Panc1 (cell line): ENCODE data around the gene CCNK. TPM values are rescaled to one million over a fixed set of nuclear protein-coding genes. Genes with fewer than 3 reads are reported as not detected.

Experiments used
- ATAC-seq: fragments of 200-7000 bp; cut with Tn5 transposase; 2 replicates; pipeline ENCODE4 v1.9.1; 2020; ENCODE audit warnings: mild to moderate bottlenecking, moderate library complexity
- BruUV-seq: library from RNA; stranded (reverse); fragments of 400-500 nt; replicated peaks from 2 replicates; lab custom pipeline; 2021; lab: Mats Ljungman, UMichigan
- CTCF ChIA-PET: fragments of 300-600 bp; sonication (Branson Sonifier 250); formaldehyde crosslinking; loops from one replicate; lab custom pipeline; 2022; ENCODE audit warnings: antibody characterized with exemption; lab: Charles Lee
- POLR2A ChIA-PET: fragments of 300-600 bp; sonication (Branson Sonifier 250); formaldehyde crosslinking; loops from one replicate; lab custom pipeline; 2022; ENCODE audit warnings: antibody characterized with exemption; lab: Charles Lee
- DNase-seq: peaks from one replicate; pipeline ENCODE4 v3.0.0-alpha.2; 2010; ENCODE audit warnings: low read depth, low spot score
- H3K27ac ChIP-seq: 2 replicates; pipeline ENCODE4 v1.5.1; 2011; ENCODE audit warnings: mild to moderate bottlenecking, low read length, inconsistent platforms
- H3K27me3 ChIP-seq: fragments of 200-500 bp; sonication (Bioruptor generic); 2 replicates; pipeline ENCODE4 v1.6.0; 2014; ENCODE audit warnings: low read length, inconsistent platforms; ENCODE audit not compliant: control insufficient read depth, insufficient read depth
- H3K36me3 ChIP-seq: fragments of 200-500 bp; sonication (Bioruptor generic); 2 replicates; pipeline ENCODE4 v1.5.1; 2014; ENCODE audit warnings: inconsistent platforms, mild to moderate bottlenecking, low read length, moderate library complexity; ENCODE audit not compliant: control insufficient read depth, insufficient read depth
- H3K4me1 ChIP-seq: 2 replicates; pipeline ENCODE4 v1.5.1; 2011; ENCODE audit warnings: inconsistent platforms, mild to moderate bottlenecking, low read length, moderate library complexity; ENCODE audit not compliant: control insufficient read depth, insufficient read depth
- H3K4me3 ChIP-seq, 2 experiments: 2 replicates each; pipeline ENCODE4 v1.5.1; 2011 to 2012; ENCODE audit warnings: low read depth in 2 of 2, low read length in 2 of 2, mild to moderate bottlenecking in 2 of 2, inconsistent platforms in 1 of 2, moderate library complexity in 1 of 2
- H3K9me3 ChIP-seq: fragments of 200-500 bp; sonication (Bioruptor generic); 2 replicates; pipeline ENCODE4 v1.5.1; 2014; ENCODE audit warnings: low read depth, mild to moderate bottlenecking, inconsistent platforms, low read length, moderate library complexity; ENCODE audit not compliant: control insufficient read depth, insufficient read depth
- CTCF ChIP-seq: fragments of 450-650 bp; IDR thresholded peaks from 2 replicates; pipeline ENCODE4 v1.5.1; 2017; ENCODE audit warnings: mild to moderate bottlenecking
- POLR2AphosphoS5 ChIP-seq: IDR thresholded peaks from 2 replicates; pipeline ENCODE4 v1.6.1; 2012; ENCODE audit warnings: mild to moderate bottlenecking, low read depth, low read length, moderate library complexity
- REST ChIP-seq, 2 experiments: IDR thresholded peaks; 2 replicates each; pipeline ENCODE4 v1.6.1; 2011 to 2012; ENCODE audit warnings: low read depth in 2 of 2, control low read depth in 1 of 2, low read length in 1 of 2, mild to moderate bottlenecking in 1 of 2, moderate library complexity in 1 of 2; ENCODE audit not compliant: insufficient read depth in 1 of 2
- SIN3A ChIP-seq: IDR thresholded peaks from 2 replicates; pipeline ENCODE4 v1.6.1; 2012; ENCODE audit warnings: low read depth, mild to moderate bottlenecking, low read length, moderate library complexity, borderline replicate concordance; ENCODE audit not compliant: insufficient read depth
- TCF7L2 ChIP-seq: IDR thresholded peaks from 2 replicates; pipeline ENCODE4 v1.6.1; 2011; ENCODE audit warnings: mild to moderate bottlenecking, low read depth, low read length, inconsistent platforms
- in situ Hi-C: cut with HindIII; loops from 2 replicates; pipeline ENCODE4 v1.10.0; 2016; ENCODE audit warnings: low sequenced_read_pairs, low pct_unique_long_range_greater_than_20kb
- intact Hi-C: fragments of 100-400 bp; cut with micrococcal nuclease; formaldehyde crosslinking; loops from one replicate; pipeline ENCODE4 v1.10.0; 2022; ENCODE audit not compliant: unreplicated experiment
- total RNA-seq: library from RNA; stranded (reverse); gene quantifications from one replicate; pipeline ENCODE4 v1.2.1, GENCODE V29; 2021; ENCODE audit not compliant: unreplicated experiment

Gene CCNK
- total RNA-seq, 1 experiment from 2014 or later: 47.8 TPM

- intact Hi-C loops: no loop called here
- H3K36me3 ChIP-seq: no peaks in the 10 kb centered on the region; the same call in 1 of the 2 replicates
- POLR2A ChIA-PET: no interaction called here
- no peak for ATAC-seq
- TF ChIP-seq REST (IDR thresholded peaks at IDR 0.05; ENCODE audit: insufficient read depth in 1 of 2, low read depth in 2 of 2, low read length in 1 of 2): no peak
- no peak for TF ChIP-seq SIN3A
- no peak for TF ChIP-seq CTCF
- no peak for TF ChIP-seq TCF7L2
- TF ChIP-seq POLR2AphosphoS5: no peak
- in situ Hi-C loops: no loop called here
- no peak overlapping the region for H3K4me3 ChIP-seq
- CTCF ChIA-PET: interaction anchor here (0.7 kb wide), 1 partner anchor 12 kb away, joined by 3 read pairs; no protein-coding TSS in a partner anchor
- H3K27me3 ChIP-seq: no peaks in the 10 kb centered on the region
- BruUV-seq: no TSS peak
- no peaks in the 10 kb centered on the region for H3K4me1 ChIP-seq
- no peaks in the 10 kb centered on the region for H3K9me3 ChIP-seq
- H3K27ac ChIP-seq: no peak overlapping the region
- DNase-seq: no peak
Measured at GRCh38 chr14:99466758-99467157, 14.5 kb upstream of the CCNK start.

- no TSS peak for BruUV-seq
- POLR2A ChIA-PET: no interaction called here
Measured at GRCh38 chr14:99467336-99468078, 13.7 kb upstream of the CCNK start.

More at GRCh38 chr14:99467336-99468078, 13.7 kb upstream of the CCNK start:
- no peaks in the 10 kb centered on the region for H3K27me3 ChIP-seq
- H3K36me3 ChIP-seq: no peaks in the 10 kb centered on the region; the same call in 1 of the 2 replicates
- ATAC-seq (no peak), DNase-seq (no peak)
- no peaks in the 10 kb centered on the region for H3K4me1 ChIP-seq
- TF ChIP-seq POLR2AphosphoS5 (no peak), CTCF (no peak), SIN3A (no peak), REST (IDR thresholded peaks at IDR 0.05; ENCODE audit: insufficient read depth in 1 of 2, low read depth in 2 of 2, low read length in 1 of 2) (no peak), TCF7L2 (no peak)
- no peaks in the 10 kb centered on the region for H3K9me3 ChIP-seq
- H3K4me3 ChIP-seq: no peak overlapping the region
- intact Hi-C loops (no loop called here), in situ Hi-C loops (no loop called here)
- no peak overlapping the region for H3K27ac ChIP-seq
- CTCF ChIA-PET: interaction anchor here (0.7 kb wide), 1 partner anchor 13 kb away, joined by 3 read pairs; no protein-coding TSS in a partner anchor
